Thyroid gland (tissue), 4 donors: Measurements from ENCODE around the gene ZNF385C. TPM values are rescaled to one million over a fixed set of nuclear protein-coding genes. Genes with fewer than 3 reads are reported as not detected.
A peak's percentile ranks its signal among the peaks of the same experiment; 100 is the strongest.

Experiments
- DNase-seq, 2 donors: peaks; one replicate each; pipeline ENCODE4 v3.0.0-alpha.2; 2019
- H3K27ac ChIP-seq, 3 donors: fragments of 200-600 bp; sonication (generic); 1 replicate in 2 of 3; 2 replicates in 1 of 3; pipeline ENCODE4 v1.5.1; 2016 to 2019; ENCODE audit warnings: mild to moderate bottlenecking in 1 of 3, moderate library complexity in 1 of 3
- H3K27me3 ChIP-seq: fragments of 200-600 bp; sonication (generic); one replicate; pipeline ENCODE4 v1.5.1; 2019
- H3K36me3 ChIP-seq, 2 donors: fragments of 200-600 bp; sonication (generic); one replicate each; pipeline ENCODE4 v1.5.1; 2016 to 2019
- H3K4me1 ChIP-seq, 2 donors: fragments of 200-600 bp; sonication (generic); one replicate each; pipeline ENCODE4 v1.5.1; 2017 to 2019
- H3K4me3 ChIP-seq, 3 donors: fragments of 200-600 bp; sonication (generic); replicated peaks in 1 of 3; 1 replicate in 2 of 3; 2 replicates in 1 of 3; pipeline ENCODE4 v1.5.1; 2016; ENCODE audit warnings: mild to moderate bottlenecking in 1 of 3
- H3K9me3 ChIP-seq: fragments of 200-600 bp; sonication (generic); one replicate; pipeline ENCODE4 v1.5.1; 2017
- CTCF ChIP-seq, 6 experiments: fragments of 200-600 bp in 3 of 6; fragments of 450-650 bp in 3 of 6; sonication (generic) in 3 of 6; IDR thresholded peaks; one replicate each; pipeline ENCODE4 v1.5.1; 2016 to 2019; ENCODE audit warnings: antibody characterized with exemption in 6 of 6, mild to moderate bottlenecking in 2 of 6, inconsistent platforms in 1 of 6, moderate library complexity in 1 of 6
- POLR2A ChIP-seq, 2 donors: fragments of 450-650 bp; IDR thresholded peaks; one replicate each; pipeline ENCODE4 v1.6.1; 2017; ENCODE audit warnings: antibody characterized with exemption in 2 of 2, mild to moderate bottlenecking in 2 of 2, moderate library complexity in 1 of 2
- WGBS, 2 donors: methylation state at CpG; one replicate each; pipeline ENCODE4 v1.1.5; 2017; 5-methylcytosine and 5-hydroxymethylcytosine counted together
- intact Hi-C: fragments of 100-400 bp; cut with DNase I; formaldehyde crosslinking; loops from one replicate; pipeline ENCODE4 v1.15.1; 2023
- total RNA-seq, 4 donors: library from RNA; depleted of rRNA; stranded (reverse); fragments of >200 nt; gene quantifications; one replicate each; pipeline ENCODE4 v1.2.3, GENCODE V29; 2016

Gene ZNF385C
- total RNA-seq, 4 donors from 2014 or later: 0.22 to 0.54 TPM; not detected in 2

- peaks cover 10% of the 10 kb centered on the region in 2 donors for H3K36me3 ChIP-seq
- H3K9me3 ChIP-seq: no peaks in the 10 kb centered on the region
- no peak overlapping the region for H3K4me3 ChIP-seq
- H3K27me3 ChIP-seq: no peaks in the 10 kb centered on the region
- intact Hi-C loops: no loop called here
- DNase-seq: no peak
- WGBS, 2 donors: 50 to 60% methylated on average over 15 to 17 of the region's 19 CpGs
- H3K27ac ChIP-seq: no peak overlapping the region
- H3K4me1 ChIP-seq: peaks cover 0 to 16% of the 10 kb centered on the region in 2 donors
- TF ChIP-seq CTCF (IDR thresholded peaks at IDR 0.05) (no peak), POLR2A (IDR thresholded peaks at IDR 0.05) (no peak)
These were observed 70.1 kb downstream of the ZNF385C start for GRCh38 chr17:42027961-42028790.

GRCh38 chr17:42027590-42027889 lies 70.7 kb downstream of the ZNF385C start:
- Histone ChIP-seq H3K27me3 (no peaks in the 10 kb centered on the region), H3K36me3 (peaks cover 16% of the 10 kb centered on the region in 2 donors), H3K4me1 (peaks cover 0 to 16% of the 10 kb centered on the region in 2 donors), H3K4me3 (no peak overlapping the region), H3K27ac (no peak overlapping the region), H3K9me3 (no peaks in the 10 kb centered on the region)
- WGBS, 2 donors: 50 to 63% methylated on average over 5 of the region's 5 CpGs
- intact Hi-C loops: no loop called here
- TF ChIP-seq POLR2A (IDR thresholded peaks at IDR 0.05) (no peak), CTCF (IDR thresholded peaks at IDR 0.05) (no peak)
- no peak for DNase-seq

- no peak for DNase-seq
- TF ChIP-seq POLR2A (IDR thresholded peaks at IDR 0.05) (no peak), CTCF (IDR thresholded peaks at IDR 0.05) (no peak)
- Histone ChIP-seq H3K36me3 (peaks cover 18 to 20% of the 10 kb centered on the region in 2 donors), H3K4me1 (peaks cover 0 to 16% of the 10 kb centered on the region in 2 donors), H3K27me3 (no peaks in the 10 kb centered on the region), H3K4me3 (no peak overlapping the region), H3K27ac (no peak overlapping the region), H3K9me3 (no peaks in the 10 kb centered on the region)
- intact Hi-C loops: no loop called here
- WGBS, 2 donors: 54 to 59% methylated on average over 17 of the region's 17 CpGs
These were observed 71.2 kb downstream of the ZNF385C start for GRCh38 chr17:42026857-42027589.

- 93 to 98% methylated on average over 3 of the region's 3 CpGs for WGBS, 2 donors
- no peak for DNase-seq
- Histone ChIP-seq H3K9me3 (no peaks in the 10 kb centered on the region), H3K36me3 (peaks cover 20 to 21% of the 10 kb centered on the region in 2 donors), H3K4me1 (peaks cover 3 to 23% of the 10 kb centered on the region in 2 donors), H3K27me3 (no peaks in the 10 kb centered on the region), H3K4me3 (no peak overlapping the region), H3K27ac (no peak overlapping the region)
- intact Hi-C loops: no loop called here
- TF ChIP-seq POLR2A (IDR thresholded peaks at IDR 0.05): no peak
- no peak for TF ChIP-seq CTCF (IDR thresholded peaks at IDR 0.05)
These were observed 72.3 kb downstream of the ZNF385C start for GRCh38 chr17:42025936-42026335.

GRCh38 chr17:42025191-42025579 lies 73.1 kb downstream of the ZNF385C start:
- TF ChIP-seq POLR2A (IDR thresholded peaks at IDR 0.05): no peak
- no peak for TF ChIP-seq CTCF (IDR thresholded peaks at IDR 0.05)
- Histone ChIP-seq H3K27ac (peak overlapping the region in 2 of 3 donors; percentile 8 to 17), H3K36me3 (peaks cover 20 to 21% of the 10 kb centered on the region in 2 donors), H3K4me3 (no peak overlapping the region), H3K4me1 (peaks cover 10 to 28% of the 10 kb centered on the region in 2 donors), H3K27me3 (no peaks in the 10 kb centered on the region), H3K9me3 (no peaks in the 10 kb centered on the region)
- WGBS, 2 donors: 59 to 64% methylated on average over 8 of the region's 8 CpGs
- intact Hi-C loops: no loop called here
- no peak for DNase-seq
